ENCODE data around the gene CDH4.

- no peak for TF ChIP-seq CTCF (IDR thresholded peaks at IDR 0.05)
- TF ChIP-seq POLR2A (IDR thresholded peaks at IDR 0.05) = no peak
Measured at GRCh38 chr20:61698598-61699494, 446.8 kb downstream of the CDH4 start.
